ENCODE results near the gene ITM2C.

The ITM2C gene

GRCh38 chr2:230863031-230863430 lies 1.7 kb upstream of the ITM2C start:
- Histone ChIP-seq H3K4me3 (ENCODE audit: low read length in 2 of 2) (no peak overlapping the region), H3K9me3 (replicated peaks in 1 of 2; ENCODE audit: control insufficient read depth in 2 of 2, insufficient read depth in 1 of 2, low read depth in 1 of 2, low read length in 2 of 2) (no peaks in the 10 kb centered on the region), H3K36me3 (replicated peaks in 1 of 2; ENCODE audit: control insufficient read depth in 2 of 2, insufficient read depth in 2 of 2, low read length in 2 of 2) (no peaks in the 10 kb centered on the region), H3K23ac (ENCODE audit: low read depth, low read length, poor library complexity) (no peak overlapping the region), H3K14ac (ENCODE audit: low read length) (no peak overlapping the region), H2BK5ac (ENCODE audit: low read length) (no peak overlapping the region), H3K4me2 (ENCODE audit: insufficient read depth, low read length, poor library complexity, severe bottlenecking) (no peak overlapping the region), H3K18ac (ENCODE audit: low read length) (no peak overlapping the region), H2BK12ac (ENCODE audit: low read length) (no peak overlapping the region), H2AK5ac (ENCODE audit: low read depth, low read length) (no peak overlapping the region), H3K79me1 (ENCODE audit: low read depth, low read length) (peaks cover 5% of the 10 kb centered on the region), H2BK15ac (ENCODE audit: low read length) (no peak overlapping the region), H3K4me1 (ENCODE audit: control insufficient read depth in 2 of 2, insufficient read depth in 1 of 2, low read depth in 1 of 2, low read length in 2 of 2) (peaks cover 17 to 18% of the 10 kb centered on the region in 2 donors), H4K8ac (ENCODE audit: low read depth, low read length) (no peak overlapping the region), H3K4ac (ENCODE audit: low read length) (no peak overlapping the region), H2BK120ac (ENCODE audit: low read depth, low read length) (peak overlapping the region; percentile 35), H3K27ac (replicated peaks; ENCODE audit: low read length) (no peak overlapping the region), H4K91ac (ENCODE audit: low read depth, low read length, poor library complexity) (no peak overlapping the region), H3K9ac (ENCODE audit: low read depth, low read length, poor library complexity) (no peak overlapping the region), H2AFZ (ENCODE audit: low read length) (no peak overlapping the region), H3K27me3 (ENCODE audit: control insufficient read depth in 3 of 3, insufficient read depth in 3 of 3, low read depth in 1 of 3, low read length in 3 of 3) (peaks cover 0 to 20% (median 0%) of the 10 kb centered on the region in 3 experiments)
- WGBS, 2 donors (ENCODE audit: extremely low coverage in 2 of 2, insufficient read length in 2 of 2, insufficient replicate concordance in 1 of 2): no CpG with 5 or more reads among the region's 8 CpGs
- DNase-seq (ENCODE audit: low spot score): no peak

- H2BK5ac ChIP-seq (ENCODE audit: low read length): peak overlapping the region; percentile 40
- H3K4me2 ChIP-seq (ENCODE audit: insufficient read depth, low read length, poor library complexity, severe bottlenecking): no peak overlapping the region
- no peak overlapping the region for H3K9ac ChIP-seq (ENCODE audit: low read depth, low read length, poor library complexity)
- H3K36me3 ChIP-seq (replicated peaks in 1 of 2; ENCODE audit: control insufficient read depth in 2 of 2, insufficient read depth in 2 of 2, low read length in 2 of 2): peaks cover 0 to 4% of the 10 kb centered on the region in 2 donors
- no peak overlapping the region for H2AK5ac ChIP-seq (ENCODE audit: low read depth, low read length)
- no peak overlapping the region for H3K23ac ChIP-seq (ENCODE audit: low read depth, low read length, poor library complexity)
- H3K9me3 ChIP-seq (replicated peaks in 1 of 2; ENCODE audit: control insufficient read depth in 2 of 2, insufficient read depth in 1 of 2, low read depth in 1 of 2, low read length in 2 of 2): no peaks in the 10 kb centered on the region
- H4K8ac ChIP-seq (ENCODE audit: low read depth, low read length): no peak overlapping the region
- H2AFZ ChIP-seq (ENCODE audit: low read length): peak overlapping the region; percentile 75
- no peak for DNase-seq (ENCODE audit: low spot score)
- peaks cover 0 to 20% (median 0%) of the 10 kb centered on the region in 3 experiments for H3K27me3 ChIP-seq (ENCODE audit: control insufficient read depth in 3 of 3, insufficient read depth in 3 of 3, low read depth in 1 of 3, low read length in 3 of 3)
- H3K18ac ChIP-seq (ENCODE audit: low read length): peak overlapping the region; percentile 73
- no CpG with 5 or more reads among the region's 13 CpGs for WGBS, 2 donors (ENCODE audit: extremely low coverage in 2 of 2, insufficient read length in 2 of 2, insufficient replicate concordance in 1 of 2)
- H2BK120ac ChIP-seq (ENCODE audit: low read depth, low read length): peak overlapping the region; percentile 35
- peaks cover 23% of the 10 kb centered on the region in 2 donors for H3K4me1 ChIP-seq (ENCODE audit: control insufficient read depth in 2 of 2, insufficient read depth in 1 of 2, low read depth in 1 of 2, low read length in 2 of 2)
- no peak overlapping the region for H3K4ac ChIP-seq (ENCODE audit: low read length)
- H2BK15ac ChIP-seq (ENCODE audit: low read length): peak overlapping the region; percentile 44
- no peak overlapping the region for H4K91ac ChIP-seq (ENCODE audit: low read depth, low read length, poor library complexity)
- peak overlapping the region; percentile 82 for H2BK12ac ChIP-seq (ENCODE audit: low read length)
- peaks cover 5% of the 10 kb centered on the region for H3K79me1 ChIP-seq (ENCODE audit: low read depth, low read length)
- H3K4me3 ChIP-seq (ENCODE audit: low read length in 2 of 2): no peak overlapping the region
- no peak overlapping the region for H3K27ac ChIP-seq (replicated peaks; ENCODE audit: low read length)
- no peak overlapping the region for H3K14ac ChIP-seq (ENCODE audit: low read length)
These were observed 1.2 kb upstream of the ITM2C start for GRCh38 chr2:230863442-230864121.

GRCh38 chr2:230864122-230864604 lies 579 bp upstream of the ITM2C start:
- peak overlapping the region; percentile 83 for H3K4me2 ChIP-seq (ENCODE audit: insufficient read depth, low read length, poor library complexity, severe bottlenecking)
- H3K4me1 ChIP-seq (ENCODE audit: control insufficient read depth in 2 of 2, insufficient read depth in 1 of 2, low read depth in 1 of 2, low read length in 2 of 2): peaks cover 29% of the 10 kb centered on the region in 2 donors
- H2BK5ac ChIP-seq (ENCODE audit: low read length): peak overlapping the region; percentile 40
- no peak for DNase-seq (ENCODE audit: low spot score)
- H3K79me1 ChIP-seq (ENCODE audit: low read depth, low read length): peaks cover 7% of the 10 kb centered on the region
- H3K18ac ChIP-seq (ENCODE audit: low read length): peak overlapping the region; percentile 50
- peak overlapping the region; percentile 82 to 93 for H3K4me3 ChIP-seq (ENCODE audit: low read length in 2 of 2)
- no peak overlapping the region for H3K23ac ChIP-seq (ENCODE audit: low read depth, low read length, poor library complexity)
- H3K9ac ChIP-seq (ENCODE audit: low read depth, low read length, poor library complexity): peak overlapping the region; percentile 85
- WGBS, 2 donors (ENCODE audit: extremely low coverage in 2 of 2, insufficient read length in 2 of 2, insufficient replicate concordance in 1 of 2): no CpG with 5 or more reads among the region's 18 CpGs
- peaks cover 0 to 7% of the 10 kb centered on the region in 2 donors for H3K36me3 ChIP-seq (replicated peaks in 1 of 2; ENCODE audit: control insufficient read depth in 2 of 2, insufficient read depth in 2 of 2, low read length in 2 of 2)
- no peak overlapping the region for H3K4ac ChIP-seq (ENCODE audit: low read length)
- peak overlapping the region; percentile 52 for H4K8ac ChIP-seq (ENCODE audit: low read depth, low read length)
- peaks cover 0 to 20% (median 0%) of the 10 kb centered on the region in 3 experiments for H3K27me3 ChIP-seq (ENCODE audit: control insufficient read depth in 3 of 3, insufficient read depth in 3 of 3, low read depth in 1 of 3, low read length in 3 of 3)
- H2BK12ac ChIP-seq (ENCODE audit: low read length): no peak overlapping the region
- no peak overlapping the region for H3K27ac ChIP-seq (replicated peaks; ENCODE audit: low read length)
- H2AFZ ChIP-seq (ENCODE audit: low read length): peak overlapping the region; percentile 75
- H2BK15ac ChIP-seq (ENCODE audit: low read length): no peak overlapping the region
- H3K9me3 ChIP-seq (replicated peaks in 1 of 2; ENCODE audit: control insufficient read depth in 2 of 2, insufficient read depth in 1 of 2, low read depth in 1 of 2, low read length in 2 of 2): no peaks in the 10 kb centered on the region
- H4K91ac ChIP-seq (ENCODE audit: low read depth, low read length, poor library complexity): no peak overlapping the region
- H2AK5ac ChIP-seq (ENCODE audit: low read depth, low read length): no peak overlapping the region
- H2BK120ac ChIP-seq (ENCODE audit: low read depth, low read length): peak overlapping the region; percentile 33
- no peak overlapping the region for H3K14ac ChIP-seq (ENCODE audit: low read length)

GRCh38 chr2:230865307-230865765 lies 594 bp downstream of the ITM2C start:
- H3K4me1 ChIP-seq (ENCODE audit: control insufficient read depth in 2 of 2, insufficient read depth in 1 of 2, low read depth in 1 of 2, low read length in 2 of 2): peaks cover 40 to 41% of the 10 kb centered on the region in 2 donors
- no peaks in the 10 kb centered on the region for H3K9me3 ChIP-seq (replicated peaks in 1 of 2; ENCODE audit: control insufficient read depth in 2 of 2, insufficient read depth in 1 of 2, low read depth in 1 of 2, low read length in 2 of 2)
- peaks cover 15% of the 10 kb centered on the region for H3K79me1 ChIP-seq (ENCODE audit: low read depth, low read length)
- no peak overlapping the region for H3K4ac ChIP-seq (ENCODE audit: low read length)
- peak overlapping the region; percentile 90 for H3K14ac ChIP-seq (ENCODE audit: low read length)
- peak overlapping the region; percentile 99 for H3K18ac ChIP-seq (ENCODE audit: low read length)
- H3K4me3 ChIP-seq (ENCODE audit: low read length in 2 of 2): peak overlapping the region; percentile 93 to 97
- no CpG with 5 or more reads among the region's 24 CpGs for WGBS, 2 donors (ENCODE audit: extremely low coverage in 2 of 2, insufficient read length in 2 of 2, insufficient replicate concordance in 1 of 2)
- H2BK12ac ChIP-seq (ENCODE audit: low read length): peak overlapping the region; percentile 63
- no peak overlapping the region for H3K27ac ChIP-seq (replicated peaks; ENCODE audit: low read length)
- H2BK5ac ChIP-seq (ENCODE audit: low read length): peak overlapping the region; percentile 91
- H2AFZ ChIP-seq (ENCODE audit: low read length): peak overlapping the region; percentile 75
- peak overlapping the region; percentile 96 for H3K23ac ChIP-seq (ENCODE audit: low read depth, low read length, poor library complexity)
- peak overlapping the region; percentile 64 for H2BK120ac ChIP-seq (ENCODE audit: low read depth, low read length)
- peak overlapping the region; percentile 86 for H2AK5ac ChIP-seq (ENCODE audit: low read depth, low read length)
- H3K36me3 ChIP-seq (replicated peaks in 1 of 2; ENCODE audit: control insufficient read depth in 2 of 2, insufficient read depth in 2 of 2, low read length in 2 of 2): peaks cover 0 to 13% of the 10 kb centered on the region in 2 donors
- no peak for DNase-seq (ENCODE audit: low spot score)
- H3K27me3 ChIP-seq (ENCODE audit: control insufficient read depth in 3 of 3, insufficient read depth in 3 of 3, low read depth in 1 of 3, low read length in 3 of 3): peaks cover 0 to 20% (median 0%) of the 10 kb centered on the region in 3 experiments
- peak overlapping the region; percentile 22 for H4K91ac ChIP-seq (ENCODE audit: low read depth, low read length, poor library complexity)
- H4K8ac ChIP-seq (ENCODE audit: low read depth, low read length): no peak overlapping the region
- H2BK15ac ChIP-seq (ENCODE audit: low read length): peak overlapping the region; percentile 98
- H3K9ac ChIP-seq (ENCODE audit: low read depth, low read length, poor library complexity): peak overlapping the region; percentile 99
- peak overlapping the region; percentile 83 for H3K4me2 ChIP-seq (ENCODE audit: insufficient read depth, low read length, poor library complexity, severe bottlenecking)
